H9 (cell line): Measurements from ENCODE around the gene C16orf89. TPM values are rescaled to one million over a fixed set of nuclear protein-coding genes. Genes with fewer than 3 reads are reported as not detected.
A peak's percentile ranks its signal among the peaks of the same experiment; 100 is the strongest.
"Not testable (repeated sequence)": the region's sequence is repeated elsewhere in the genome, so short reads cannot be mapped to it uniquely, and the experiment has no call there.

ENCODE experiments used
- DNase-seq: peaks from one replicate; pipeline ENCODE4 v3.0.0-alpha.2; 2017
- H2AFZ ChIP-seq: one replicate; pipeline ENCODE4 v1.6.1; 2013; ENCODE audit warnings: mild to moderate bottlenecking, low read length, control low read depth, moderate library complexity
- H2AK5ac ChIP-seq: 2 replicates; pipeline ENCODE4 v1.6.1; 2013; ENCODE audit warnings: low read length, control low read depth, mixed read lengths; ENCODE audit not compliant: insufficient read length
- H2BK120ac ChIP-seq: one replicate; pipeline ENCODE4 v1.6.1; 2013; ENCODE audit warnings: low read depth, mild to moderate bottlenecking, low read length, control low read depth, inconsistent platforms; ENCODE audit not compliant: poor library complexity, severe bottlenecking
- H2BK12ac ChIP-seq: 2 replicates; pipeline ENCODE4 v1.6.1; 2013; ENCODE audit warnings: low read length, control low read depth, mixed read lengths, low read depth; ENCODE audit not compliant: insufficient read length
- H2BK15ac ChIP-seq: 2 replicates; pipeline ENCODE4 v1.6.1; 2013; ENCODE audit warnings: low read depth, low read length, control low read depth
- H2BK20ac ChIP-seq: one replicate; pipeline ENCODE4 v1.6.1; 2013; ENCODE audit warnings: low read depth, mild to moderate bottlenecking, low read length, control low read depth, inconsistent platforms; ENCODE audit not compliant: poor library complexity, severe bottlenecking
- H2BK5ac ChIP-seq: 2 replicates; pipeline ENCODE4 v1.6.1; 2013; ENCODE audit warnings: low read length, control low read depth, mixed read lengths; ENCODE audit not compliant: insufficient read length
- H3K14ac ChIP-seq: 2 replicates; pipeline ENCODE4 v1.6.1; 2013; ENCODE audit warnings: low read length, control low read depth; ENCODE audit not compliant: insufficient read depth
- H3K18ac ChIP-seq: 2 replicates; pipeline ENCODE4 v1.6.1; 2013; ENCODE audit warnings: low read depth, mild to moderate bottlenecking, mixed read lengths, low read length, control low read depth; ENCODE audit not compliant: insufficient read length
- H3K23ac ChIP-seq: 2 replicates; pipeline ENCODE4 v1.6.1; 2013; ENCODE audit warnings: low read length, control low read depth, mixed read lengths, low read depth; ENCODE audit not compliant: insufficient read length
- H3K23me2 ChIP-seq: 2 replicates; pipeline ENCODE4 v1.6.1; 2013; ENCODE audit warnings: low read depth, mild to moderate bottlenecking, mixed read lengths, low read length, control low read depth; ENCODE audit not compliant: insufficient read length, poor library complexity, severe bottlenecking
- H3K27ac ChIP-seq: 2 replicates; pipeline ENCODE4 v1.5.1; 2013; ENCODE audit warnings: low read length, control low read depth, mixed read lengths, low read depth; ENCODE audit not compliant: insufficient read length
- H3K27me3 ChIP-seq: 2 replicates; pipeline ENCODE4 v1.6.1; 2013; ENCODE audit warnings: low read length, control low read depth, inconsistent platforms; ENCODE audit not compliant: insufficient read depth
- H3K4ac ChIP-seq: 2 replicates; pipeline ENCODE4 v1.6.1; 2013; ENCODE audit warnings: low read depth, mild to moderate bottlenecking, control low read depth, inconsistent platforms, low read length, moderate library complexity
- H3K4me1 ChIP-seq: 2 replicates; pipeline ENCODE4 v1.6.1; 2013; ENCODE audit warnings: low read length, control low read depth, inconsistent platforms; ENCODE audit not compliant: insufficient read depth
- H3K4me2 ChIP-seq: 2 replicates; pipeline ENCODE4 v1.6.1; 2013; ENCODE audit warnings: low read length, control low read depth, mixed read lengths; ENCODE audit not compliant: insufficient read length, insufficient read depth
- H3K56ac ChIP-seq: 2 replicates; pipeline ENCODE4 v1.6.1; 2013; ENCODE audit warnings: low read depth, mild to moderate bottlenecking, mixed read lengths, low read length, control low read depth; ENCODE audit not compliant: insufficient read length
- H3K79me1 ChIP-seq: 2 replicates; pipeline ENCODE4 v1.6.1; 2013; ENCODE audit warnings: low read depth, mild to moderate bottlenecking, moderate library complexity, low read length, control low read depth, inconsistent platforms; ENCODE audit not compliant: insufficient read depth, poor library complexity, severe bottlenecking
- H3K79me2 ChIP-seq: 2 replicates; pipeline ENCODE4 v1.6.1; 2013; ENCODE audit warnings: low read length, control low read depth, inconsistent platforms; ENCODE audit not compliant: insufficient read depth
- H3K9ac ChIP-seq: 2 replicates; pipeline ENCODE4 v1.6.1; 2013; ENCODE audit warnings: low read length, control low read depth, mixed read lengths; ENCODE audit not compliant: insufficient read length; ENCODE audit errors: extremely low read depth
- H3K9me3 ChIP-seq: one replicate; pipeline ENCODE4 v1.6.1; 2013; ENCODE audit warnings: low read depth, low read length, inconsistent platforms; ENCODE audit not compliant: control insufficient read depth
- H3T11ph ChIP-seq: one replicate; pipeline ENCODE4 v1.6.1; 2013; ENCODE audit warnings: mild to moderate bottlenecking, low read length, control low read depth, inconsistent platforms
- H4K20me1 ChIP-seq: one replicate; pipeline ENCODE4 v1.6.1; 2013; ENCODE audit not compliant: control insufficient read depth, insufficient read length, insufficient read depth
- H4K5ac ChIP-seq: 2 replicates; pipeline ENCODE4 v1.6.1; 2013; ENCODE audit warnings: low read depth, mild to moderate bottlenecking, mixed read lengths, low read length, control low read depth; ENCODE audit not compliant: insufficient read length
- H4K8ac ChIP-seq: replicated peaks from 2 replicates; pipeline ENCODE4 v1.6.1; 2013; ENCODE audit warnings: low read length, control low read depth, mixed read lengths, low read depth; ENCODE audit not compliant: insufficient read length
- H4K91ac ChIP-seq: 2 replicates; pipeline ENCODE4 v1.6.1; 2013; ENCODE audit warnings: low read depth, mild to moderate bottlenecking, moderate library complexity, mixed read lengths, low read length, control low read depth; ENCODE audit not compliant: insufficient read length
- H3K27ac Mint-ChIP-seq, 3 experiments: 2 replicates in 2 of 3; 3 replicates in 1 of 3; pipeline ENCODE4 v1.8.0; 2020 to 2021; ENCODE audit warnings: mixed read lengths in 3 of 3, mild to moderate bottlenecking in 1 of 3, moderate library complexity in 1 of 3
- H3K27me3 Mint-ChIP-seq: 2 replicates; pipeline ENCODE4 v1.8.0; 2021; ENCODE audit warnings: low read depth, mild to moderate bottlenecking, moderate library complexity, mixed read lengths
- H3K36me3 Mint-ChIP-seq, 3 experiments: 2 replicates in 2 of 3; 3 replicates in 1 of 3; pipeline ENCODE4 v1.8.0; 2020 to 2021; ENCODE audit warnings: low read depth in 3 of 3, mixed read lengths in 3 of 3; ENCODE audit not compliant: insufficient read depth in 1 of 3
- H3K4me1 Mint-ChIP-seq, 2 experiments: 2 replicates each; pipeline ENCODE4 v1.8.0; 2020; ENCODE audit warnings: mixed read lengths in 2 of 2
- H3K4me3 Mint-ChIP-seq, 2 experiments: 2 replicates in 1 of 2; 3 replicates in 1 of 2; pipeline ENCODE4 v1.8.0; 2020 to 2021; ENCODE audit warnings: mild to moderate bottlenecking in 2 of 2, mixed read lengths in 2 of 2, moderate library complexity in 1 of 2
- H3K9me3 Mint-ChIP-seq, 2 experiments: 2 replicates in 1 of 2; 3 replicates in 1 of 2; pipeline ENCODE4 v1.8.0; 2020; ENCODE audit warnings: mild to moderate bottlenecking in 2 of 2, mixed read lengths in 2 of 2, moderate library complexity in 1 of 2
- WGBS: extraction: QIAGEN DNeasy Blood & Tissue Kit; methylation state at CpG from one replicate; pipeline ENCODE4 v1.1.7; 2013; ENCODE audit warnings: missing lambda C conversion rate, low lambda C conversion rate, mixed read lengths; ENCODE audit not compliant: insufficient read length; ENCODE audit errors: extremely low coverage; 5-methylcytosine and 5-hydroxymethylcytosine counted together
- total RNA-seq: library from RNA; stranded (reverse); gene quantifications from 2 replicates; pipeline ENCODE4 v1.2.1, GENCODE V29; 2021

C16orf89 gene
- total RNA-seq, 1 experiment from 2014 or later: 2.5 TPM

GRCh38 chr16:5098221-5099159, 32.7 kb upstream of the C16orf89 start:
- not testable (repeated sequence) for H3K27ac ChIP-seq, H3K36me3 Mint-ChIP-seq, H3K23me2 ChIP-seq, H3K9ac ChIP-seq, H3K79me2 ChIP-seq, H3K4ac ChIP-seq, H2AK5ac ChIP-seq, H2BK12ac ChIP-seq, H3K23ac ChIP-seq, H3K4me1 ChIP-seq, H3K18ac ChIP-seq, H3K9me3 ChIP-seq, H2BK120ac ChIP-seq, H3K9me3 Mint-ChIP-seq, H2AFZ ChIP-seq, H2BK15ac ChIP-seq, H3T11ph ChIP-seq, H2BK20ac ChIP-seq, H4K20me1 ChIP-seq, H4K8ac ChIP-seq, H3K79me1 ChIP-seq, H3K14ac ChIP-seq, H3K56ac ChIP-seq, H3K27me3 ChIP-seq, H4K5ac ChIP-seq, H2BK5ac ChIP-seq, H4K91ac ChIP-seq, H3K27me3 Mint-ChIP-seq
- DNase-seq: peak; percentile 97
- peak overlapping the region; percentile 88 to 93 for H3K4me3 Mint-ChIP-seq
- H3K4me1 Mint-ChIP-seq: peaks cover 16 to 31% of the 10 kb centered on the region in 2 experiments
- peak overlapping the region; percentile 29 for H3K4me2 ChIP-seq
- no CpG with 5 or more reads among the region's 67 CpGs for WGBS
- H3K27ac Mint-ChIP-seq: peak overlapping the region; percentile 96 to 99 (median 98); a peak in 6 of 7 replicates

GRCh38 chr16:5097470-5098220, 31.9 kb upstream of the C16orf89 start, which contains the start of gene EEF2KMT:
EEF2KMT (minus strand) TSS chr16:5097795; CDS start chr16:5097739, 56 bp downstream.
- not testable (repeated sequence) for H3K9me3 ChIP-seq, H2BK5ac ChIP-seq, H3K4me1 ChIP-seq, H3K79me2 ChIP-seq, H4K91ac ChIP-seq, H3K14ac ChIP-seq, H3K27me3 ChIP-seq, H2AK5ac ChIP-seq, H2BK20ac ChIP-seq, H4K5ac ChIP-seq, H3K23ac ChIP-seq, H3K79me1 ChIP-seq, H3K27ac ChIP-seq, H3T11ph ChIP-seq, H2BK15ac ChIP-seq, H3K27me3 Mint-ChIP-seq, H3K56ac ChIP-seq, H2BK120ac ChIP-seq, H3K9me3 Mint-ChIP-seq, H4K8ac ChIP-seq, H2BK12ac ChIP-seq, H3K4ac ChIP-seq, H2AFZ ChIP-seq, H4K20me1 ChIP-seq, H3K23me2 ChIP-seq
- Mint-ChIP-seq H3K4me1 (peaks cover 16 to 31% of the 10 kb centered on the region in 2 experiments), H3K36me3 (peaks cover 6 to 13% (median 7%) of the 10 kb centered on the region in 3 experiments; a peak in 5 of 7 replicates), H3K4me3 (peak within 1 kb of the TSS; percentile 88 to 93), H3K27ac (peak within 1 kb of the TSS; percentile 96 to 99 (median 98); a peak in 6 of 7 replicates)
- H3K9ac ChIP-seq: peak within 1 kb of the TSS; percentile 32
- H3K18ac ChIP-seq: peak within 1 kb of the TSS; percentile 58
- peak; percentile 99 for DNase-seq
- H3K4me2 ChIP-seq: peak within 1 kb of the TSS; percentile 68
- no CpG with 5 or more reads among the region's 67 CpGs for WGBS
